CD4-positive, alpha-beta T cell treated with Interleukin-12 subunit alpha and Interleukin-12 subunit beta, for 1 hour (primary cell): ENCODE results near the gene INPP4B.

ENCODE experiments used
- DNase-seq: peaks from one replicate; pipeline ENCODE4 v3.0.0-alpha.2; 2020

The INPP4B gene

GRCh38 chr4:142036795-142037583 is 809.1 kb downstream of the INPP4B start:
- no peak for DNase-seq

- DNase-seq, result no peak
Observed at GRCh38 chr4:142035566-142035965, 810.5 kb downstream of the INPP4B start.

GRCh38 chr4:142034101-142034500 is 812.0 kb downstream of the INPP4B start:
- no peak for DNase-seq

- DNase-seq, result no peak
Observed at GRCh38 chr4:142030010-142030409, 816.1 kb downstream of the INPP4B start.

- no peak for DNase-seq
Observed at GRCh38 chr4:142021761-142022160, 824.3 kb downstream of the INPP4B start.

GRCh38 chr4:142021181-142021580 is 824.9 kb downstream of the INPP4B start:
- no peak for DNase-seq

GRCh38 chr4:142016031-142016430 is 830.1 kb downstream of the INPP4B start:
- DNase-seq, result no peak

- DNase-seq, result no peak
Observed at GRCh38 chr4:142009751-142010150, 836.4 kb downstream of the INPP4B start.

GRCh38 chr4:142005519-142005918 is 840.6 kb downstream of the INPP4B start:
- no peak for DNase-seq

GRCh38 chr4:141999446-142000143 is 846.5 kb downstream of the INPP4B start:
- DNase-seq, result no peak

- no peak for DNase-seq
Observed at GRCh38 chr4:141995056-141995455, 851.0 kb downstream of the INPP4B start.

- DNase-seq, result no peak
Observed at GRCh38 chr4:141977433-141977832, 868.7 kb downstream of the INPP4B start.
